ENCODE data around the gene CLSTN1. TPM values are rescaled to one million over a fixed set of nuclear protein-coding genes. Genes with fewer than 3 reads are reported as not detected.
A peak's percentile ranks its signal among the peaks of the same experiment; 100 is the strongest.

Gene CLSTN1
- total and polyA plus RNA-seq, 2 of the 13 experiments (the other 11 are each of a cell fraction or from before 2014, with no cell fraction given), result 19.7 to 29.8 TPM

- POLR2A ChIA-PET, result interaction anchor here (0.9 to 1.7 kb wide), 3 partner anchors 9 to 109 kb away, joined by 3 to 6 read pairs (median 3); no protein-coding TSS in a partner anchor
- Histone ChIP-seq H3K27ac (ENCODE audit: extremely low read length, insufficient read depth, low read length) (no peak overlapping the region), H2AFZ (ENCODE audit: low read length) (no peak overlapping the region), H3K4me2 (ENCODE audit: low read depth, low read length) (peak overlapping the region; percentile 5; the same call in 1 of the 2 replicates), H3K27me3 (ENCODE audit: control insufficient read depth in 1 of 2, insufficient read depth in 2 of 2, low read length in 2 of 2) (peaks cover 0 to 4% of the 10 kb centered on the region in 2 experiments; a peak in 1 of 5 replicates), H3K79me2 (ENCODE audit: insufficient read depth, low read length) (peaks cover 15% of the 10 kb centered on the region), H3K4me1 (ENCODE audit: insufficient read depth, low read length) (peaks cover 46% of the 10 kb centered on the region), H3K9me3 (ENCODE audit: low read length) (no peaks in the 10 kb centered on the region), H3K4me3 (replicated peaks in 1 of 3; ENCODE audit: insufficient read depth in 1 of 3, low read depth in 2 of 3, low read length in 3 of 3) (no peak overlapping the region), H4K20me1 (ENCODE audit: insufficient read depth, low read length) (0 out of 2 replicates have a peak, but pooled peaks cover 10% of the 10 kb centered on the region), H3K36me3 (replicated peaks in 1 of 2; ENCODE audit: control insufficient read depth in 1 of 2, insufficient read depth in 2 of 2, low read length in 2 of 2) (no peaks in the 10 kb centered on the region), H3K9ac (ENCODE audit: insufficient read depth, low read depth, low read length) (no peak overlapping the region)
- 68% methylated on average over 2 of the region's 3 CpGs for WGBS (ENCODE audit: low lambda C conversion rate)
- CTCF ChIA-PET (ENCODE audit: low intra/inter-chr PET ratio, low total read pairs), result no interaction called here
- DNase-seq (ENCODE audit: low spot score) (no peak), ATAC-seq (no peak), FAIRE-seq (no peak)
- in situ Hi-C loops (cut with HindIII; ENCODE audit: extremely low pct_ligation_motif_present, low pct_unique_long_range_greater_than_20kb), result no loop called here
- TF ChIP-seq RBAK (CRISPR knock-in tag; IDR thresholded peaks at IDR 0.05) (no peak), TSC22D2 (CRISPR knock-in tag; IDR thresholded peaks at IDR 0.05; ENCODE audit: borderline replicate concordance) (no peak), NR2F2 (IDR thresholded peaks at IDR 0.05; ENCODE audit: borderline replicate concordance, low read depth) (no peak), GPBP1L1 (CRISPR knock-in tag; IDR thresholded peaks at IDR 0.05) (no peak), ARHGAP35 (CRISPR knock-in tag; IDR thresholded peaks at IDR 0.05; ENCODE audit: borderline replicate concordance) (no peak), ZMYM2 (CRISPR knock-in tag; IDR thresholded peaks at IDR 0.05) (no peak), ARID5B (CRISPR knock-in tag; IDR thresholded peaks at IDR 0.05) (no peak), SMYD3 (CRISPR knock-in tag; IDR thresholded peaks at IDR 0.05) (no peak), FOSL2 (CRISPR knock-in tag; IDR thresholded peaks at IDR 0.05) (no peak)
- no TSS peak for BruUV-seq (replicated peaks)
- intact Hi-C loops (cut with micrococcal nuclease; ENCODE audit: unreplicated experiment), result loop anchor here (5.0 kb wide), 1 partner anchor 44 kb away; no protein-coding TSS in a partner anchor
These were observed 2.9 kb upstream of the CLSTN1 start for GRCh38 chr1:9826616-9827015.

All from HepG2 (cell line).